ENCODE measurements around the gene C9orf57. TPM values are rescaled to one million over a fixed set of nuclear protein-coding genes. Genes with fewer than 3 reads are reported as not detected.
"Not testable (repeated sequence)": the region's sequence is repeated elsewhere in the genome, so short reads cannot be mapped to it uniquely, and the experiment has no call there.

The C9orf57 gene
- total RNA-seq: not detected
- long read RNA-seq: 0 reads

- DNase-seq: no peak
- intact Hi-C loops (cut with DNase I, micrococcal nuclease): no loop called here
- ATAC-seq: no peak
These were observed at the start of gene C9orf57 for GRCh38 chr9:72060513-72060912. TSS of gene C9orf57 (minus strand) at chr9:72060613. CDS start at chr9:72059331, 1,282 bp downstream.

- no peak for ATAC-seq
- intact Hi-C loops (cut with DNase I, micrococcal nuclease): no loop called here
These were observed 42.1 kb upstream of the C9orf57 start for GRCh38 chr9:72102520-72102919.

GRCh38 chr9:72095520-72095919, 35.1 kb upstream of the C9orf57 start:
- ATAC-seq; intact Hi-C loops (cut with DNase I, micrococcal nuclease): not testable (repeated sequence)

More at GRCh38 chr9:72102520-72102919, 42.1 kb upstream of the C9orf57 start:
- DNase-seq: no peak

GRCh38 chr9:72092820-72093219, 32.4 kb upstream of the C9orf57 start:
- intact Hi-C loops (cut with DNase I, micrococcal nuclease): no loop called here
- no peak for DNase-seq
- no peak for ATAC-seq

More at GRCh38 chr9:72095520-72095919, 35.1 kb upstream of the C9orf57 start:
- DNase-seq: not testable (repeated sequence)

- ATAC-seq (no peak), DNase-seq (no peak)
These were observed 29.2 kb upstream of the C9orf57 start for GRCh38 chr9:72089451-72090130.

GRCh38 chr9:72082536-72082935, 22.1 kb upstream of the C9orf57 start:
- intact Hi-C loops (cut with DNase I, micrococcal nuclease): no loop called here
- DNase-seq: no peak
- ATAC-seq: no peak

More at GRCh38 chr9:72089451-72090130, 29.2 kb upstream of the C9orf57 start:
- intact Hi-C loops (cut with DNase I, micrococcal nuclease): no loop called here

GRCh38 chr9:72074666-72075065, 14.3 kb upstream of the C9orf57 start:
- ATAC-seq; DNase-seq; intact Hi-C loops (cut with DNase I, micrococcal nuclease): not testable (repeated sequence)

- ATAC-seq (no peak), DNase-seq (no peak)
- intact Hi-C loops (cut with DNase I, micrococcal nuclease): no loop called here
These were observed 4.7 kb upstream of the C9orf57 start for GRCh38 chr9:72065076-72065475.

- intact Hi-C loops (cut with DNase I, micrococcal nuclease): no loop called here
- no peak for ATAC-seq
These were observed 8.3 kb downstream of the C9orf57 start for GRCh38 chr9:72052122-72052521.

GRCh38 chr9:72048850-72049249, 11.6 kb downstream of the C9orf57 start:
- ATAC-seq: no peak
- no peak for DNase-seq
- intact Hi-C loops (cut with DNase I, micrococcal nuclease): no loop called here

More at GRCh38 chr9:72052122-72052521, 8.3 kb downstream of the C9orf57 start:
- DNase-seq: no peak

- DNase-seq (no peak), ATAC-seq (peak; percentile 58)
- intact Hi-C loops (cut with DNase I, micrococcal nuclease): no loop called here
These were observed 13.6 kb downstream of the C9orf57 start for GRCh38 chr9:72046630-72047456.

GRCh38 chr9:72044095-72044494, 16.3 kb downstream of the C9orf57 start:
- DNase-seq: no peak
- intact Hi-C loops (cut with DNase I, micrococcal nuclease): no loop called here
- peak; percentile 81 for ATAC-seq

GRCh38 chr9:72043576-72043975, 16.8 kb downstream of the C9orf57 start:
- ATAC-seq: no peak
- intact Hi-C loops (cut with DNase I, micrococcal nuclease): no loop called here
- no peak for DNase-seq

- ATAC-seq: no peak
- no peak for DNase-seq
- intact Hi-C loops (cut with DNase I, micrococcal nuclease): no loop called here
These were observed 17.5 kb downstream of the C9orf57 start for GRCh38 chr9:72042928-72043327.

- intact Hi-C loops (cut with DNase I, micrococcal nuclease): no loop called here
- peak; percentile 7 for ATAC-seq
- DNase-seq: peak; percentile 36 to 40
These were observed 18.6 kb downstream of the C9orf57 start for GRCh38 chr9:72041775-72042194.

- ATAC-seq (no peak), DNase-seq (no peak)
- intact Hi-C loops (cut with DNase I, micrococcal nuclease): no loop called here
These were observed 19.0 kb downstream of the C9orf57 start for GRCh38 chr9:72041369-72041768.

GRCh38 chr9:72039532-72039931, 20.9 kb downstream of the C9orf57 start:
- no peak for DNase-seq
- ATAC-seq: no peak
- intact Hi-C loops (cut with DNase I, micrococcal nuclease): loop anchor here (2.0 to 10.0 kb wide), 2 partner anchors 231 to 235 kb away; no protein-coding TSS in a partner anchor

- intact Hi-C loops (cut with DNase I, micrococcal nuclease): loop anchor here (2.0 to 10.0 kb wide), 2 partner anchors 232 to 236 kb away; no protein-coding TSS in a partner anchor
- DNase-seq (peak; percentile 56 to 80), ATAC-seq (peak; percentile 87)
These were observed 21.5 kb downstream of the C9orf57 start for GRCh38 chr9:72038890-72039410.

GRCh38 chr9:72038408-72038807, 22.0 kb downstream of the C9orf57 start:
- intact Hi-C loops (cut with DNase I, micrococcal nuclease): loop anchor here (2.0 to 10.0 kb wide), 2 partner anchors 232 to 236 kb away; no protein-coding TSS in a partner anchor
- ATAC-seq: no peak
- DNase-seq: no peak
